ENCODE data around the gene RASGRF2. TPM values are rescaled to one million over a fixed set of nuclear protein-coding genes. Genes with fewer than 3 reads are reported as not detected.

The RASGRF2 gene
- total and polyA plus RNA-seq, 2 of the 8 experiments (the other 6 are each of a cell fraction or from before 2014, with no cell fraction given): 2.6 to 29.5 TPM

GRCh38 chr5:81171769-81172168 lies 211.6 kb downstream of the RASGRF2 start:
- Histone ChIP-seq H4K8ac (ENCODE audit: extremely low read depth, insufficient read depth, low read length) (no peak overlapping the region), H3K18ac (ENCODE audit: extremely low read depth, low read length) (no peak overlapping the region), H3K4me1 (replicated peaks in 1 of 4; ENCODE audit: control insufficient read depth in 3 of 4, insufficient read depth in 4 of 4, low read length in 3 of 4) (no peaks in the 10 kb centered on the region), H3K4me2 (ENCODE audit: insufficient read depth in 1 of 2, low read depth in 2 of 2, low read length in 2 of 2) (no peak overlapping the region), H2BK15ac (ENCODE audit: low read length) (no peak overlapping the region), H2AK5ac (ENCODE audit: low read depth, low read length) (no peak overlapping the region), H2AFZ (ENCODE audit: low read length) (no peak overlapping the region), H3K79me1 (ENCODE audit: low read depth, low read length) (no peaks in the 10 kb centered on the region), H2BK5ac (ENCODE audit: low read depth, low read length) (no peak overlapping the region), H3K27me3 (replicated peaks in 1 of 4; ENCODE audit: control insufficient read depth in 3 of 4, extremely low read depth in 1 of 4, insufficient read depth in 3 of 4, low read length in 3 of 4) (no peaks in the 10 kb centered on the region), H2BK120ac (replicated peaks; ENCODE audit: low read depth, low read length) (no peak overlapping the region), H3K4me3 (ENCODE audit: extremely low read depth in 1 of 4, insufficient read depth in 2 of 4, low read depth in 3 of 4, low read length in 4 of 4) (no peak overlapping the region), H3K23ac (ENCODE audit: insufficient read length) (no peak overlapping the region), H3K27ac (ENCODE audit: low read depth, low read length) (no peak overlapping the region), H3K79me2 (ENCODE audit: control insufficient read depth in 1 of 2, insufficient read depth in 2 of 2, low read length in 2 of 2) (no peaks in the 10 kb centered on the region), H2BK20ac (ENCODE audit: low read length) (no peak overlapping the region), H3K4ac (replicated peaks; ENCODE audit: insufficient read length, low read depth, low read length) (no peak overlapping the region), H4K5ac (ENCODE audit: insufficient read length, low read depth, low read length) (no peak overlapping the region), H3K9ac (replicated peaks in 1 of 4; ENCODE audit: extremely low read depth in 1 of 4, low read depth in 3 of 4, low read length in 3 of 4) (no peak overlapping the region), H3K36me3 (ENCODE audit: control insufficient read depth in 2 of 4, insufficient read depth in 4 of 4, low read length in 3 of 4) (no peaks in the 10 kb centered on the region), H3K14ac (ENCODE audit: insufficient read length) (no peak overlapping the region), H4K20me1 (replicated peaks in 1 of 2; ENCODE audit: control insufficient read depth in 1 of 2, insufficient read depth in 2 of 2, low read length in 2 of 2) (no peaks in the 10 kb centered on the region), H3K23me2 (ENCODE audit: low read depth, low read length) (0 out of 2 replicates have a peak, but pooled peaks cover 3% of the 10 kb centered on the region), H2BK12ac (ENCODE audit: low read depth, low read length) (no peak overlapping the region), H3K9me3 (ENCODE audit: insufficient read depth in 2 of 2, low read depth in 1 of 2, low read length in 1 of 2) (no peaks in the 10 kb centered on the region), H3K56ac (replicated peaks; ENCODE audit: insufficient read length, low read depth, low read length) (no peak overlapping the region), H4K91ac (replicated peaks; ENCODE audit: insufficient read length, low read length) (no peak overlapping the region)
- FAIRE-seq (no peak), DNase-seq (ENCODE audit: low read depth in 1 of 2, low spot score in 2 of 2) (no peak)
- 95% methylated on average over 4 of the region's 4 CpGs; no CpG with 5 or more reads in 1 of the 2 experiments for WGBS, 2 experiments (ENCODE audit: extremely low coverage in 1 of 2, insufficient coverage in 1 of 2, insufficient read length in 1 of 2, insufficient replicate concordance in 2 of 2, low coverage in 1 of 2, low lambda C conversion rate in 2 of 2, missing lambda C conversion rate in 1 of 2)
- ChIA-PET POLR2A (ENCODE audit: partially characterized antibody) (no interaction called here), CTCF (ENCODE audit: partially characterized antibody) (interaction anchor here (0.6 kb wide), 1 partner anchor 172 kb away, joined by 3 read pairs; no protein-coding TSS in a partner anchor)
- no peak for TF ChIP-seq YY1 (IDR thresholded peaks at IDR 0.05; ENCODE audit: low read depth, low read length)
- no peak for TF ChIP-seq EGR1 (IDR thresholded peaks at IDR 0.05; ENCODE audit: borderline replicate concordance, low read depth, low read length)

All from H1 (cell line).